Caco-2 (cell line): ENCODE measurements around the gene PARD3B. TPM values are rescaled to one million over a fixed set of nuclear protein-coding genes. Genes with fewer than 3 reads are reported as not detected.

Experiments
- BruUV-seq: library from RNA; stranded (reverse); fragments of 400-500 nt; replicated peaks from 2 replicates; lab custom pipeline; 2021; lab: Mats Ljungman, UMichigan
- CTCF ChIA-PET: fragments of 300-600 bp; sonication (Branson Sonifier 250); formaldehyde crosslinking; loops from one replicate; lab custom pipeline; 2022; ENCODE audit warnings: antibody characterized with exemption; lab: Charles Lee
- POLR2A ChIA-PET: fragments of 300-600 bp; sonication (Branson Sonifier 250); formaldehyde crosslinking; loops from one replicate; lab custom pipeline; 2022; ENCODE audit warnings: antibody characterized with exemption; lab: Charles Lee
- DNase-seq, 2 experiments: peaks; one replicate each; pipeline versions ENCODE4 v3.0.0 to v3.0.0-alpha.2; 2020 to 2022
- H3K27me3 ChIP-seq: replicated peaks from 2 replicates; pipeline ENCODE4 v1.6.0; 2011; ENCODE audit warnings: low read length; ENCODE audit not compliant: control insufficient read depth, insufficient read depth
- H3K36me3 ChIP-seq: 2 replicates; pipeline ENCODE4 v1.5.1; 2011; ENCODE audit warnings: low read length; ENCODE audit not compliant: control insufficient read depth, insufficient read depth
- H3K4me1 ChIP-seq: fragments of 250-450 bp; sonication (Bioruptor Pico); 2 replicates; pipeline ENCODE4 v1.5.1; 2020; ENCODE audit warnings: mild to moderate bottlenecking
- H3K4me3 ChIP-seq: 2 replicates; pipeline ENCODE4 v1.5.1; 2011; ENCODE audit warnings: low read depth, mild to moderate bottlenecking, control low read depth, low read length
- H3K9me3 ChIP-seq: fragments of 250-450 bp; sonication (Bioruptor Pico); 2 replicates; pipeline ENCODE4 v1.5.1; 2020; ENCODE audit warnings: mild to moderate bottlenecking, moderate library complexity
- H3K27ac Mint-ChIP-seq: one replicate; pipeline ENCODE4 v1.8.0; 2022; ENCODE audit warnings: mixed read lengths; ENCODE audit not compliant: unreplicated experiment
- H3K27me3 Mint-ChIP-seq: one replicate; pipeline ENCODE4 v1.8.0; 2022; ENCODE audit warnings: mixed read lengths; ENCODE audit not compliant: insufficient read depth, unreplicated experiment
- H3K36me3 Mint-ChIP-seq: one replicate; pipeline ENCODE4 v1.8.0; 2022; ENCODE audit warnings: mild to moderate bottlenecking, mixed read lengths; ENCODE audit not compliant: insufficient read depth, unreplicated experiment
- H3K4me1 Mint-ChIP-seq: one replicate; pipeline ENCODE4 v1.8.0; 2022; ENCODE audit warnings: low read depth, mixed read lengths; ENCODE audit not compliant: unreplicated experiment
- H3K4me3 Mint-ChIP-seq: one replicate; pipeline ENCODE4 v1.8.0; 2022; ENCODE audit warnings: mild to moderate bottlenecking, moderate library complexity, mixed read lengths; ENCODE audit not compliant: unreplicated experiment
- H3K9me3 Mint-ChIP-seq: one replicate; pipeline ENCODE4 v1.8.0; 2022; ENCODE audit warnings: mixed read lengths; ENCODE audit not compliant: unreplicated experiment
- intact Hi-C: fragments of 100-400 bp; cut with micrococcal nuclease; formaldehyde crosslinking; loops from one replicate; pipeline ENCODE4 v1.10.0; 2022; ENCODE audit not compliant: unreplicated experiment
- total RNA-seq: library from RNA; stranded (reverse); gene quantifications from 2 replicates; pipeline ENCODE4 v1.2.3, GENCODE V29; 2022
- TF ChIP-seq, protein P1 (sequence below), 2 experiments: fragments of 200-600 bp in 1 of 2; IDR thresholded peaks; 1 replicate in 1 of 2; 2 replicates in 1 of 2; pipeline versions ENCODE4 v1.5.1 to v1.8.0; 2011 to 2022; ENCODE audit warnings: antibody characterized with exemption in 1 of 2, control low read depth in 1 of 2, inconsistent platforms in 1 of 2, low read depth in 1 of 2, low read length in 1 of 2, mild to moderate bottlenecking in 1 of 2, moderate library complexity in 1 of 2; ENCODE audit not compliant: insufficient read depth in 1 of 2, severe bottlenecking in 1 of 2, unreplicated experiment in 1 of 2

Gene PARD3B
- total RNA-seq, 1 experiment from 2014 or later = 68.9 TPM

GRCh38 chr2:204770735-204771134, 225.5 kb downstream of the PARD3B start:
- Mint-ChIP-seq H3K4me1 (peaks cover 14% of the 10 kb centered on the region), H3K27me3 (no peaks in the 10 kb centered on the region), H3K27ac (no peak overlapping the region), H3K36me3 (no peaks in the 10 kb centered on the region), H3K9me3 (no peaks in the 10 kb centered on the region), H3K4me3 (no peak overlapping the region)
- BruUV-seq = no TSS peak
- intact Hi-C loops = no loop called here
- peaks cover 5% of the 10 kb centered on the region for H3K9me3 ChIP-seq
- ChIA-PET POLR2A (no interaction called here), CTCF (no interaction called here)
- TF ChIP-seq, protein P1, sequence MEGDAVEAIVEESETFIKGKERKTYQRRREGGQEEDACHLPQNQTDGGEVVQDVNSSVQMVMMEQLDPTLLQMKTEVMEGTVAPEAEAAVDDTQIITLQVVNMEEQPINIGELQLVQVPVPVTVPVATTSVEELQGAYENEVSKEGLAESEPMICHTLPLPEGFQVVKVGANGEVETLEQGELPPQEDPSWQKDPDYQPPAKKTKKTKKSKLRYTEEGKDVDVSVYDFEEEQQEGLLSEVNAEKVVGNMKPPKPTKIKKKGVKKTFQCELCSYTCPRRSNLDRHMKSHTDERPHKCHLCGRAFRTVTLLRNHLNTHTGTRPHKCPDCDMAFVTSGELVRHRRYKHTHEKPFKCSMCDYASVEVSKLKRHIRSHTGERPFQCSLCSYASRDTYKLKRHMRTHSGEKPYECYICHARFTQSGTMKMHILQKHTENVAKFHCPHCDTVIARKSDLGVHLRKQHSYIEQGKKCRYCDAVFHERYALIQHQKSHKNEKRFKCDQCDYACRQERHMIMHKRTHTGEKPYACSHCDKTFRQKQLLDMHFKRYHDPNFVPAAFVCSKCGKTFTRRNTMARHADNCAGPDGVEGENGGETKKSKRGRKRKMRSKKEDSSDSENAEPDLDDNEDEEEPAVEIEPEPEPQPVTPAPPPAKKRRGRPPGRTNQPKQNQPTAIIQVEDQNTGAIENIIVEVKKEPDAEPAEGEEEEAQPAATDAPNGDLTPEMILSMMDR (IDR thresholded peaks at IDR 0.05; ENCODE audit: insufficient read depth in 1 of 2, low read depth in 1 of 2, low read length in 1 of 2, severe bottlenecking in 1 of 2, unreplicated experiment in 1 of 2) = no peak
- H3K36me3 ChIP-seq = no peaks in the 10 kb centered on the region
- DNase-seq = no peak
- H3K4me1 ChIP-seq = 0 out of 2 replicates have a peak, but pooled peaks cover 3% of the 10 kb centered on the region
- no peaks in the 10 kb centered on the region for H3K27me3 ChIP-seq
- no peak overlapping the region for H3K4me3 ChIP-seq

GRCh38 chr2:204771721-204772120, 226.4 kb downstream of the PARD3B start:
- intact Hi-C loops = no loop called here

GRCh38 chr2:204772546-204772945, 227.3 kb downstream of the PARD3B start:
- ChIA-PET POLR2A (no interaction called here), CTCF (no interaction called here)
- H3K27me3 ChIP-seq = no peaks in the 10 kb centered on the region
- TF ChIP-seq, protein P1 (IDR thresholded peaks at IDR 0.05; ENCODE audit: insufficient read depth in 1 of 2, low read depth in 1 of 2, low read length in 1 of 2, severe bottlenecking in 1 of 2, unreplicated experiment in 1 of 2) = no peak
- Mint-ChIP-seq H3K27ac (no peak overlapping the region), H3K36me3 (no peaks in the 10 kb centered on the region), H3K9me3 (no peaks in the 10 kb centered on the region), H3K4me1 (peaks cover 14% of the 10 kb centered on the region), H3K27me3 (no peaks in the 10 kb centered on the region), H3K4me3 (no peak overlapping the region)
- no peak overlapping the region for H3K4me3 ChIP-seq
- BruUV-seq = no TSS peak
- intact Hi-C loops = no loop called here
- DNase-seq = no peak
- 0 out of 2 replicates have a peak, but pooled peaks cover 3% of the 10 kb centered on the region for H3K4me1 ChIP-seq
- H3K9me3 ChIP-seq = no peaks in the 10 kb centered on the region
- no peaks in the 10 kb centered on the region for H3K36me3 ChIP-seq

More at GRCh38 chr2:204771721-204772120, 226.4 kb downstream of the PARD3B start:
- Mint-ChIP-seq H3K9me3 (no peaks in the 10 kb centered on the region), H3K27ac (no peak overlapping the region), H3K36me3 (no peaks in the 10 kb centered on the region), H3K4me3 (no peak overlapping the region), H3K4me1 (peaks cover 14% of the 10 kb centered on the region), H3K27me3 (no peaks in the 10 kb centered on the region)
- TF ChIP-seq, protein P1 (IDR thresholded peaks at IDR 0.05; ENCODE audit: insufficient read depth in 1 of 2, low read depth in 1 of 2, low read length in 1 of 2, severe bottlenecking in 1 of 2, unreplicated experiment in 1 of 2) = no peak
- BruUV-seq = no TSS peak
- no peaks in the 10 kb centered on the region for H3K36me3 ChIP-seq
- no peak for DNase-seq
- ChIA-PET CTCF (no interaction called here), POLR2A (no interaction called here)
- no peaks in the 10 kb centered on the region for H3K27me3 ChIP-seq
- no peak overlapping the region for H3K4me3 ChIP-seq
- H3K9me3 ChIP-seq = no peaks in the 10 kb centered on the region
- 0 out of 2 replicates have a peak, but pooled peaks cover 3% of the 10 kb centered on the region for H3K4me1 ChIP-seq
